ENCODE data around the gene PDGFRA. TPM values are rescaled to one million over a fixed set of nuclear protein-coding genes. Genes with fewer than 3 reads are reported as not detected.
"Not testable (repeated sequence)": the region's sequence is repeated elsewhere in the genome, so short reads cannot be mapped to it uniquely, and the experiment has no call there.

PDGFRA gene
- total RNA-seq, 2 experiments from 2014 or later, result not detected

GRCh38 chr4:54233697-54234496 lies 4.8 kb downstream of the PDGFRA start:
- ChIA-PET CTCF (interaction anchor here (0.6 to 2.3 kb wide), 15 partner anchors 11 to 1858 kb away, joined by 3 to 30 read pairs (median 4); no protein-coding TSS in a partner anchor), POLR2A (interaction anchor here (0.6 to 1.2 kb wide), 2 partner anchors 301 to 325 kb away, joined by 3 read pairs; no protein-coding TSS in a partner anchor)
- Histone ChIP-seq H3K36me3 (ENCODE audit: insufficient read depth, low read length) (no peaks in the 10 kb centered on the region), H3K4me3 (ENCODE audit: low read length) (peak overlapping the region; percentile 48), H3K9me3 (ENCODE audit: control insufficient read depth in 1 of 2, insufficient read depth in 1 of 2, low read length in 2 of 2) (peaks cover 0 to 18% of the 10 kb centered on the region in 2 experiments), H3K27me3 (ENCODE audit: control insufficient read depth in 1 of 2, insufficient read depth in 2 of 2, low read length in 2 of 2) (peaks cover 37 to 41% of the 10 kb centered on the region in 2 experiments), H3K27ac (ENCODE audit: low read depth in 1 of 2, low read length in 2 of 2) (no peak overlapping the region), H3K4me1 (ENCODE audit: insufficient read depth, low read length) (peaks cover 32% of the 10 kb centered on the region)
- peaks cover 16% of the 10 kb centered on the region for H3K4me1 Mint-ChIP-seq (ENCODE audit: low read depth)
- peaks cover 75% of the 10 kb centered on the region for H3K27me3 Mint-ChIP-seq
- H3K9me3 Mint-ChIP-seq, result no peaks in the 10 kb centered on the region
- peak overlapping the region; percentile 86 for H3K4me3 Mint-ChIP-seq
- ATAC-seq (ENCODE audit: poor library complexity), result peak; percentile 70
- intact Hi-C loops (cut with DNase I, micrococcal nuclease), result loop anchor here (1.0 to 10.0 kb wide), 5 partner anchors 304 to 1858 kb away; no protein-coding TSS in a partner anchor
- no peaks in the 10 kb centered on the region for H3K36me3 Mint-ChIP-seq (ENCODE audit: low read depth)
- DNase-seq, result peak; percentile 54 to 88 (median 63)
- no peak overlapping the region for H3K27ac Mint-ChIP-seq
- TF ChIP-seq, protein P1, sequence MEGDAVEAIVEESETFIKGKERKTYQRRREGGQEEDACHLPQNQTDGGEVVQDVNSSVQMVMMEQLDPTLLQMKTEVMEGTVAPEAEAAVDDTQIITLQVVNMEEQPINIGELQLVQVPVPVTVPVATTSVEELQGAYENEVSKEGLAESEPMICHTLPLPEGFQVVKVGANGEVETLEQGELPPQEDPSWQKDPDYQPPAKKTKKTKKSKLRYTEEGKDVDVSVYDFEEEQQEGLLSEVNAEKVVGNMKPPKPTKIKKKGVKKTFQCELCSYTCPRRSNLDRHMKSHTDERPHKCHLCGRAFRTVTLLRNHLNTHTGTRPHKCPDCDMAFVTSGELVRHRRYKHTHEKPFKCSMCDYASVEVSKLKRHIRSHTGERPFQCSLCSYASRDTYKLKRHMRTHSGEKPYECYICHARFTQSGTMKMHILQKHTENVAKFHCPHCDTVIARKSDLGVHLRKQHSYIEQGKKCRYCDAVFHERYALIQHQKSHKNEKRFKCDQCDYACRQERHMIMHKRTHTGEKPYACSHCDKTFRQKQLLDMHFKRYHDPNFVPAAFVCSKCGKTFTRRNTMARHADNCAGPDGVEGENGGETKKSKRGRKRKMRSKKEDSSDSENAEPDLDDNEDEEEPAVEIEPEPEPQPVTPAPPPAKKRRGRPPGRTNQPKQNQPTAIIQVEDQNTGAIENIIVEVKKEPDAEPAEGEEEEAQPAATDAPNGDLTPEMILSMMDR (IDR thresholded peaks at IDR 0.05), result peak; percentile 91

GRCh38 chr4:54234497-54235205 lies 5.6 kb downstream of the PDGFRA start:
- Mint-ChIP-seq H3K4me1 (ENCODE audit: low read depth) (peaks cover 16% of the 10 kb centered on the region), H3K27ac (no peak overlapping the region), H3K4me3 (peak overlapping the region; percentile 30), H3K27me3 (peaks cover 68% of the 10 kb centered on the region), H3K9me3 (no peaks in the 10 kb centered on the region), H3K36me3 (ENCODE audit: low read depth) (no peaks in the 10 kb centered on the region)
- TF ChIP-seq, protein P1 (IDR thresholded peaks at IDR 0.05), result peak; percentile 32
- CTCF ChIA-PET, result interaction anchor here (0.7 to 2.3 kb wide), 8 partner anchors 303 to 1859 kb away, joined by 3 to 30 read pairs (median 8); no protein-coding TSS in a partner anchor
- DNase-seq (no peak), ATAC-seq (ENCODE audit: poor library complexity) (no peak)
- H3K4me3 ChIP-seq (ENCODE audit: low read length), result no peak overlapping the region
- peaks cover 0 to 18% of the 10 kb centered on the region in 2 experiments for H3K9me3 ChIP-seq (ENCODE audit: control insufficient read depth in 1 of 2, insufficient read depth in 1 of 2, low read length in 2 of 2)
- intact Hi-C loops (cut with DNase I, micrococcal nuclease), result loop anchor here (1.0 to 10.0 kb wide), 7 partner anchors 304 to 1858 kb away; no protein-coding TSS in a partner anchor
- POLR2A ChIA-PET, result interaction anchor here (1.2 kb wide), 1 partner anchor 302 kb away, joined by 3 read pairs; no protein-coding TSS in a partner anchor
- H3K4me1 ChIP-seq (ENCODE audit: insufficient read depth, low read length), result peaks cover 32% of the 10 kb centered on the region
- H3K27me3 ChIP-seq (ENCODE audit: control insufficient read depth in 1 of 2, insufficient read depth in 2 of 2, low read length in 2 of 2), result peaks cover 34 to 37% of the 10 kb centered on the region in 2 experiments
- H3K27ac ChIP-seq (ENCODE audit: low read depth in 1 of 2, low read length in 2 of 2), result no peak overlapping the region
- no peaks in the 10 kb centered on the region for H3K36me3 ChIP-seq (ENCODE audit: insufficient read depth, low read length)

DNA sequence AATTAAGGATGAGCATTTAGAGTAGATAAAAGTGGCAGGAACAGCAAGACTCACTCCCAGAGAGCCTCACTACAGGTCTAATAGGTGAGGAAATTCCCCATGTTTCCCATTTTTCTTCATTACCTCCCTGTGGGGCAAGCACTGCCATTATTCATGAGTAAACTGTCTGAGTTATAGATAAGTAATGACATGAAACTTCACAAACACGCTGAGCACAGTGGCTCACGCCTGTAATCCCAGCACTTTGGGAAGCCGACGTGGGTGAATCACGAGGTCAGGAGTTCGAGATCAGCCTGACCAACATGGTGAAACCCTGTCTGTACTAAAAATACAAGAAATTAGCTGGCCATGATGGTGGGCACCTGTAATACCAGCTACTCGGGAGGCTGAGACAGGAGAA lies 7.2 kb downstream of the PDGFRA start:
- H3K4me3 ChIP-seq (ENCODE audit: low read length); H3K27ac Mint-ChIP-seq; H3K4me3 Mint-ChIP-seq; POLR2A ChIA-PET; H3K9me3 ChIP-seq (ENCODE audit: control insufficient read depth in 1 of 2, insufficient read depth in 1 of 2, low read length in 2 of 2); ATAC-seq (ENCODE audit: poor library complexity); H3K36me3 Mint-ChIP-seq (ENCODE audit: low read depth); H3K27ac ChIP-seq (ENCODE audit: low read depth in 1 of 2, low read length in 2 of 2); DNase-seq; H3K36me3 ChIP-seq (ENCODE audit: insufficient read depth, low read length); CTCF ChIA-PET; H3K9me3 Mint-ChIP-seq: not testable (repeated sequence)
- Mint-ChIP-seq H3K27me3 (peaks cover 57% of the 10 kb centered on the region), H3K4me1 (ENCODE audit: low read depth) (peaks cover 16% of the 10 kb centered on the region)
- intact Hi-C loops (cut with DNase I, micrococcal nuclease), result loop anchor here (5.0 to 10.0 kb wide), 3 partner anchors 1689 to 1859 kb away; no protein-coding TSS in a partner anchor
- Histone ChIP-seq H3K4me1 (ENCODE audit: insufficient read depth, low read length) (peaks cover 28% of the 10 kb centered on the region), H3K27me3 (ENCODE audit: control insufficient read depth in 1 of 2, insufficient read depth in 2 of 2, low read length in 2 of 2) (peaks cover 18 to 24% of the 10 kb centered on the region in 2 experiments)

Measured in CD4-positive, alpha-beta T cell (primary cell).